Left cardiac atrium (tissue), 4 donors: ENCODE data around the gene WIPF1. TPM values are rescaled to one million over a fixed set of nuclear protein-coding genes. Genes with fewer than 3 reads are reported as not detected.
A peak's percentile ranks its signal among the peaks of the same experiment; 100 is the strongest.

Experiments used
- ATAC-seq, 2 donors: fragments of 200-7000 bp; cut with Tn5 transposase; one replicate each; pipeline ENCODE4 v1.9.1; 2020; ENCODE audit warnings: mild to moderate bottlenecking in 2 of 2, moderate library complexity in 2 of 2
- DNase-seq: peaks from one replicate; pipeline ENCODE4 v3.0.0-alpha.2; 2020
- intact Hi-C, 2 donors: fragments of 100-400 bp; cut with DNase I; formaldehyde crosslinking; loops; one replicate each; pipeline versions ENCODE4 v1.14.1 to v1.15.1; 2022 to 2023
- total RNA-seq, 2 donors: library from RNA; stranded (reverse); fragmentation: NEBNext Ultra II Directional; extraction: Animal tissue kit (Norgen Biotek cat#: 25700); gene quantifications; one replicate each; pipeline ENCODE4 v1.2.1, GENCODE V29; 2021
- donor health status: DM: no; HTN: yes; CAD: no.
- donor health status: DM: no; HTN: yes; CAD: no; lungs with severe emphysema.
- donor health status: DM: yes; HTN: yes; CAD: no.
- donor health status: Dilated cardiomyopathy.

WIPF1 gene
- total RNA-seq, 2 donors from 2014 or later: 25.1 to 29.9 TPM

GRCh38 chr2:174585657-174586252 lies 11.8 kb downstream of the WIPF1 start:
- ATAC-seq (no peak), DNase-seq (no peak)
- intact Hi-C loops: no loop called here

DNA sequence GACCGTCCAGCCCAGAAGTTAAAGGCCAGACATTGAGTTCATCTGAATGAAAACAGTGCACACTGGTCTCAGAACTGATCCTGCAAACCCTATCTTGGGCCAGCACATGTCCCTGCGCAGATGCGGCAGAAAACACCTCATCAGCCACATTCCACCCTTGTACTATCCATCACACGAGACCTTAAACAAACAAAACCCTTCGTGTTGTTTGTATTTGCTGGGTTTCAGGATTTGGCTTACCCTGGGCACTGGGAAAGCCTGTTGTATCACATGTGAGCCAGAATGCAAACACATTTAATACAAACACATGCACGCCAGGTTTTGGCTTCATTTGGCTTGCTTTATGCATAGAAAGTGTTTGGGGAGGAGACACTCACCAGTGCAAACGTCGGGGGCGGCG lies 12.5 kb downstream of the WIPF1 start:
- no peak for DNase-seq
- intact Hi-C loops: no loop called here
- no peak for ATAC-seq

- no peak for DNase-seq
- intact Hi-C loops: no loop called here
- ATAC-seq: no peak
Observed at GRCh38 chr2:174581491-174581890, 16.1 kb downstream of the WIPF1 start.

GRCh38 chr2:174580951-174581350 lies 16.7 kb downstream of the WIPF1 start:
- intact Hi-C loops: no loop called here
- DNase-seq (no peak), ATAC-seq (peak in 1 of 2 donors; percentile 62)

GRCh38 chr2:174577967-174578589 lies 19.5 kb downstream of the WIPF1 start:
- DNase-seq (no peak), ATAC-seq (peak in 1 of 2 donors; percentile 50)
- intact Hi-C loops: no loop called here

DNA sequence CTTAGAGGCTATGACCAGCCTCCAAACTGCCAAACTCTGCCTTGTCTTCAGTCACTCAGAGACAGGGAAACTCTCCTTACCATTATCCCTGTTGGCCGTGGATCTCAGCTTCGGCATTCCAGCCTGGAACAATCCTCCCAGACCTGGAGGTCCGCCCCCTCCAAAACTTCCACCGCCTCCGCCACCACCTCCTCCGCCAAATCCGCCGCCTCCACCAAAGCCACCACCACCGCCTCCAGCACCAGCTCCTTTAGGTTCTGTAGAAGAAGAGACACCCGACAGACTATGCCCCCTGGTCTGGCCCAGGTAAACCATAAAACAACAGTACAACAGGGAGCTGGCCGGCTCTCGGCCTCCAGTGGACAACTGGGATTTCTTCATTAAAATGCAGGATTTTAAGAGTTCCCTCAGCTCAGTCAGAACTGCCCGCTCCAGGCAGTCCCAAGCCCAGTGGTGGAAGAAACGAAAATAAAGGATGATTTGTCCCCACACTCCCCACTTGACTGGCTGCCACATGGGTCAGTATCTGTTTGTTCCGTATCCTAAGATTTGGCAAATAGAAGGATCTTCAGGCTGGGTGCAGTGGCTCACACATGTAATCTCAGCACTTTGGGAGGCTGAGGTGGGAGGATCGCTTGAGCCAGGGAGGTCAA lies 22.4 kb downstream of the WIPF1 start:
- ATAC-seq (no peak), DNase-seq (no peak)
- intact Hi-C loops: no loop called here

DNA sequence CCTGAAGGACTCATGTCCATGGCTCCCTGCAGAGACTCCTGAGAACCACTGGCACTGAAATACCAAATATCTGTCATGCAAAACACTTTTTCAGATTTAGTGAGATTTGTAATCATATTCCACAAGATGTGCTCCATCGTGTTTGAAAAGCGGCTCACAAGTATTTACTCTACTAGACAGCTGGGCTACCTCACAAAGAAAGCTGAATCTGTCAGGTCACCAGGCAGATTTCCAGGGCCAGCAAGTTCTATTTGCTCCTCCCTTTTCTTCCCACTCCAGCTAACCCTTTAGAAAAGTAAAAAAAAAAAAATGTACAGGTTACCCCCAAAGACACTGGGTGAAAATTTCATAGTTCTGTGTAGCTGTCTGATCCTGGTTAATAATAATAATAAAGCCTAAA lies 22.9 kb downstream of the WIPF1 start:
- intact Hi-C loops: no loop called here
- DNase-seq: no peak
- peak in 1 of 2 donors; percentile 51 for ATAC-seq

DNA sequence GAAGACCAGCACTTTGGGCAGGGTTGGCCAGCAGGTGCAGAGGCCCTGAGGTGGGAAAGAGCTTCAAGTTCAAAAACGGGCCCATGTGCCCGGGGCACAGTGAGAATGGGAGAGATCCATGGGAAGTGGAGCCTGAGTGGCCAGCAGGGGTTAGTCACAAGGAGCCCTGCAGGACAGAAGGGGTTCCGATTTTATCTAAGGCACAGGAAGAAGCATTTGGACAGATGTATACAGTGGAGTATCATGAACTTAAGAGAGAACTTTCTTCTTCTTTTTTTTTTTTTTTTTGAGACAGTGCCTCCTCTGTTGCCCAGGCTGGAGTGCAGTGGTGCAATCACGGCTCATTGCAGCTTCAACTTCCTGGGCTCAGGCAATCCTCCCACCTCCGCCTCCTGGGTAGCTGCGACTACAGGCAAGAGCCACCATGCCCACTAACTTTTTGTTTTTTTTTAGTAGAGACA lies 24.0 kb downstream of the WIPF1 start:
- intact Hi-C loops: no loop called here
- DNase-seq (peak; percentile 47), ATAC-seq (peak; percentile 30 to 47)

DNA sequence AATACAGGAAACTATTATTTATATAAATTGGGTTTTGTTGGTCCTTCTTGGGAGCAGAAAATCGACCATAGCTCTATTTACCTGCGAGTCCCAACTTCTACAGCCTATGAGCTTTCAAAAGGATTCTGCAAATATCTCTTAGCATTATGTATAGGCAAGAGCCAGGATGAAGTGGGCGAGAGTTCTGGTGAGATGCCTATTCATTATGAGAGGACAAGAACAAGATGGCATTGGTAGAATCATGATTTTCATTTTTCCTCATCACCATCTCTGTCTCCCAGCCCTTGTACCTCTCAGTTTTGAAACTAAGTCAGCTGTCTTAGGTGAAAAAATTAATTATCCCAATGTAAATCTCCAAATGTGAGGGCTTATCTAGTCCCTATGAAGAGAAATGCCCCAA lies 25.0 kb downstream of the WIPF1 start:
- DNase-seq (no peak), ATAC-seq (no peak)
- intact Hi-C loops: no loop called here

GRCh38 chr2:174571669-174572323 lies 25.8 kb downstream of the WIPF1 start:
- DNase-seq: no peak
- intact Hi-C loops: no loop called here
- ATAC-seq: no peak

DNA sequence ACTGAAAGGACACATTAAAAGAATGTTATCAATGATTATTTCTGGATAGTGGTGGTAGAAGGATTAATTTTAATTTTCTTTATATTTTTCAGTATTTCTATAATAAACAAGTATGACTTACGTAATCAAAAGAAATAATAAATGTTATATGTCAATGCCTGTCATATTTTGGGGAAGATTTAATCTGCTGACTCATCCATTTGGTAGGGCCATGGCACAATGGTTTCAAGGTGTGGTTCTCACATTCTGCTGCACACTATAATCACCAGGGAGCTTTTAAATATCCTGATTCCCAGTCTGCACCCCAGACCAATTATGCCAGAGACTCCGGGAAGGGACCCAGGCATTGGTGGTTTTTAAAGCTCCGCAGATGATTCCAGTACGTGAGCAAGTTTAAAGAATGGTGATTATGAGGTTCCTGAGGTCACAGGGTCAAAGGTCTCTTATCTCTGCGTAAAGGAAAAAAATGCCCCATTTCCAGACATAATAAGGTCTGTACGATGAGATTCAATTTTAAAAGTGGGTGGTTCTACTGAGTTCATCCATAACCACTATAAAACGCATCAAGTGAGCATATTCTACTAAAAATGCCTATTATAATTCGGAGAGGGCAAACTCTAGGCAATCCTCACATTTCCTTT lies 27.2 kb downstream of the WIPF1 start:
- ATAC-seq: no peak
- DNase-seq: no peak
- intact Hi-C loops: no loop called here

DNA sequence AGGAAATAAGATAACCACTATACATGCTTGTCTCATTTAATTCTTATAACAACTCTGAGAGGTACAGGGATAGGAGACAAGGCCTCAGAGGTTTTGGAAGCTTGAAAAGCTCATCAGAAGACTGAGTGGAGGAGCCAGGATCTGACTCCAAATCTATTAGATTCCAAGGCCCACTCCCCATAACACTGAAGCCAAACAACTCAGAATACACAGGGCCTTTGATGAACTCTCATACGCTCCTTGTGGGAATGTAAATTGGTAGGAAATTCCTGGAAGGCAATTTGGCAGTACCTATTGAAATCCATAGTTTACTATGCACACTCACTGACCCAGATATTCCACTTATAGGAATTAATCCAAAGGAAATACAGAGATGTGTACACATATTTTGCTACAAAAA lies 27.9 kb downstream of the WIPF1 start:
- intact Hi-C loops: no loop called here

DNA sequence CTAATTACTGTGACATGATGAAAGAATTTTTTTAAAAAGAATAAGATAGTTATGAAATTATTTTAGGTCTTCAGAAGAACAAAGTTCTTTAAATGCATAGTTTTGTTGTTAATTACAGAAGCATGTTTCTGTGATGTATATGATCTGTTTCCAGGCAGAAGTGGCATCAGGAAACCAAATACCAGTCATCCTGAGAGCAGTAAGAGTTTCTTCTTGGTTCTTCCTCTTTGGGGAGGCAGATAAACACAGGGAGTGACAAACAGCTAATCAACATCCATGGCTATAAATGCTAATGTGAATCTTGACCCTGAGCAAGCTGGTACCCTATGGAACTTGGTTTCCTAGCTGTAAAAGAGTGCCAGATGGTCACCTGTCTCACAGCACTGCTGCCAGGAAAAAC lies 29.2 kb downstream of the WIPF1 start:
- DNase-seq (no peak), ATAC-seq (no peak)
- intact Hi-C loops: no loop called here

More for the DNA sequence above, 27.9 kb downstream of the WIPF1 start:
- DNase-seq: no peak
- ATAC-seq: no peak

- DNase-seq (no peak), ATAC-seq (no peak)
- intact Hi-C loops: no loop called here
Observed at GRCh38 chr2:174566871-174567270, 30.7 kb downstream of the WIPF1 start.

DNA sequence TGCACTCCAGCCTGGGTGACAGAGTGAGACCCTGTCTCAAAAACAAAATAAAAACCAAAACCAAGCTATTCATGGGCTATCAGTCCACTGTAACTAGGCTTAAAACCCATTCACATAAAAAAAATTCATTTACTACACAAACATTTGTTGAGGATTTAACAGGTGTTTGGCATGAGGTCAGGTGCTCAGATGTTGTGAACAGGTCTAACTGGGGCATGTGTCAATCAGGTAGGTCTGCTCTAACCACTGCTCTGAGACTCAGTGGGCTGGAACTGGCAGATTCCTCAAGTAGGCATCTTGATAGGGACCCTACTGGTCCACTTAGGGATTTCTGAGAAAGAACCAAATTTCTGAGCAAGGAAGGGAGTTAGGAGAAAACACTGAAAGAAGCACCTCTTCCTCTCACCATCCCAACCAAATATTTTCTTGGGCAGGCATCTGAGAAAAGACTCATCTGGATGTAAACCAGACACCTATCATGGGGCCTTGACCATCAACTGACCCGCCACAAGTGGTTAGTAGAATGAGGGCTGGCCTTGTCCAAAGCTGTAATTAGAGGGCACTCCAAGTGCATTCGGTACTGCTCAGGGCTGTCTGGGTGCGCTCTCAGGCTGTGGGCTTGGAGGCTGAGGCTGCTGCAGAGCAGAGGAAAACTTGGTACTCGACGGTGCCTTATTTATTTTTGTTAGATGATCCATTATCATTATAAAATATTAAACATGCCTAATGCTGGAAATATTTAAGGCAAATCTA lies 33.9 kb downstream of the WIPF1 start:
- DNase-seq (no peak), ATAC-seq (peak in 1 of 2 donors; percentile 41)
- intact Hi-C loops: no loop called here

DNA sequence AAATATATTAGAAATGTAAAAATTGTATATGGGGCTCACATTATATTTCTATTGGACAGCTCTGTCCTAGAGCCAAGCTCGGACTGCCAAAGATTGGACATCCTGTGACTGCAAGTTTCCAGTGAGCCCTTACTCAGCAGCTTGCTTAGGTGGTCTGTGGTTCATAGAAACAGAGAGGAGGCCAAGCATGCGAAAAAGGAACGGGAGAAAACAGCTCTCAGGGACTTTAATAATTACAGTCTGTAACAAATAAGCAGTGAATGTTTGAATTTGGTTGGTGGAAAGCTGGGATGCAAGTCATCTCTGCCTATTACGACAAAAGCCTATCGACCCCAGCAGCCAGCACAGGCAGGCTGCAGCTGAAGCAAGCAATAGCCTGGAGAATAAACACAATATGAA lies 35.6 kb downstream of the WIPF1 start:
- ATAC-seq (peak in 1 of 2 donors; percentile 50), DNase-seq (no peak)
- intact Hi-C loops: no loop called here

- peak; percentile 93 to 94 for ATAC-seq
- DNase-seq: peak; percentile 82
- intact Hi-C loops: no loop called here
Observed at GRCh38 chr2:174561283-174561971, 36.2 kb downstream of the WIPF1 start.

DNA sequence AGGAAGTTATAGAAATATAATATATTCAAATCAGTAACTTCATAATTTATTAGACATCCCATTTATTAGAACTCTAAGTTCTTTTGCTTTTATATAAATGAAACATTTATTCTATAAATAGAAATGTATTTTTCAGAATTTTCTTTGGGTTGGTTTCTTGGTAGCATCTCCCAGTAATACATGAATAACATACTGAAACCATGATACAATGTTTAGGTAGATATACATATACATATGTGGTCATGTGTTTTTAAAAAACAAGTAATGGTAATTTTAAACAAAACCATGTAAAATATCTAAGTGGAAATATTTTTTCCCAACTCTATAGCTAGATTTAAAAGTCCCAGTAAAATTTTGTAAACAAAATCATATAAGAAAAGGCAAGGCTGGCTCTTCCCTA lies 36.9 kb downstream of the WIPF1 start:
- ATAC-seq (no peak), DNase-seq (no peak)
- intact Hi-C loops: no loop called here
